Posterior vena cava (tissue), 2 donors: ENCODE results near the gene RASGEF1B. TPM values are rescaled to one million over a fixed set of nuclear protein-coding genes. Genes with fewer than 3 reads are reported as not detected.
"Not testable (repeated sequence)": the region's sequence is repeated elsewhere in the genome, so short reads cannot be mapped to it uniquely, and the experiment has no call there.

Source experiments
- DNase-seq: peaks from one replicate; pipeline ENCODE4 v3.0.0-alpha.2; 2020; ENCODE audit warnings: low spot score
- intact Hi-C, 2 donors: fragments of 100-400 bp; cut with DNase I; formaldehyde crosslinking; loops; one replicate each; pipeline versions ENCODE4 v1.14.1 to v1.14.2; 2022 to 2023
- total RNA-seq, 2 donors: library from RNA; stranded (reverse); fragmentation: NEBNext Ultra II Directional; extraction: Animal tissue kit (Norgen Biotek cat#: 25700); gene quantifications; one replicate each; pipeline ENCODE4 v1.2.1, GENCODE V29; 2021
- donor health status: DM: yes; HTN: yes; CAD: no.
- donor health status: DM: yes; HTN: yes; CAD: no.

Gene RASGEF1B
- total RNA-seq, 2 donors from 2014 or later: 7.5 to 12.9 TPM

DNA sequence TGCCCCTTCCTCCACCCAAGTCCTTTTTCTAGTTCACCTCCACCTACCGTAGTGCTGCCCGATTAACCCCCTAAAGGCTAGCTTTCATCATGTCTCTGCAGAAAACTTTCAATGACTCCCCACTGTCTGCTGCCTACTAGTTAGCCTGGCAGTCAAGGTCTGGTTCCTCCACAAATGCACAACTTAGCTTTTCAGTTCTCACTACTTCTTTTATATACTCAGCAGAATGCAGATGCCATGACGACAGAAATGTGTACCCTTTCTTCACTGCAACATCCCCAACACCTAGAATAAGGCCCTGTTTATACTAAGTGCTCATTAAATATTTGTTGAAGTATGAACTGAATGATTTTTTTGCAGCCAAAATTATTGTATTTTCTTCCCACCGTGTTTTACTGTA lies 30.9 kb upstream of the RASGEF1B start:
- no peak for DNase-seq
- intact Hi-C loops: no loop called here

DNA sequence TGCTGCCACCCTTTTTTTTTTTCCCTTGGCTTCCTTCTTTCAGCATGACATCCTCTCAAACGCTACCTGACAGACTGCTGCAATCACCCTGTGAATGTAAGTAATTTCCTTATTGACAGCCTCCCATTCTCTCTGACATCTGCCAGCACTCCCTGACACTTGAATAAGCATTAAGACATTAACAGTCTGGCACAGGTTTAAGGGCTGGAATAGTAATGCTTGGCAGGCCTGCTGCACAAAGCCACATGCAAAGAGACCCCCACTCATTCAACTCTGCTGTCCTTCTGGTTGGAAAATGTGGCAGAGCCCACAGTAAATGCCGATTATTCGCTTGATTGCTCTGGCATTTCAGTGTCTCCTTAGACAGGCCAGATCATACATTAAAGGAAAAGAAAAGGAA lies 28.1 kb upstream of the RASGEF1B start:
- intact Hi-C loops: no loop called here
- no peak for DNase-seq

- no peak for DNase-seq
- intact Hi-C loops: no loop called here
These were observed 26.9 kb upstream of the RASGEF1B start for GRCh38 chr4:81498551-81499099.

DNA sequence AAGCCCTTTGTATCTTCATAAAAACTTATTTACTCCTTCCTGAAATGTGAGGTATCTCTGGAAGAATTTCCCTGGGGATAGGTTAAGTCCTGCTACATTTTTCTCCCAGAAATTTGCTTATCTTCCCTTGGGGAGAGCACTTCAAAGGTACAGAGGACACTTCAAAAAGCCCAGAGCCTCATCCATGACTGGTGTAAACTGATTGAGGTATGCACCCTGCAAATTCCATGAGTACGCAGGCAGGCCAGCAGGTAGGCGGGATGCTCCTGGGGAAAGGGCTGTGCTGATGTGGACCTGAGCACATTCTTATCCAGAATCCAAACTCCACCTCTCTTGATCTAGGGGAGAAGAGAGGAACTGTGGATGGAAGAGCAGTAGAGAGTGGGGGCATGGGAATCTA lies 26.3 kb upstream of the RASGEF1B start:
- DNase-seq: no peak

GRCh38 chr4:81495345-81495744 lies 23.6 kb upstream of the RASGEF1B start:
- intact Hi-C loops: no loop called here
- DNase-seq: no peak

More for the DNA sequence above, 26.3 kb upstream of the RASGEF1B start:
- intact Hi-C loops: no loop called here

GRCh38 chr4:81494031-81494431 lies 22.3 kb upstream of the RASGEF1B start:
- no peak for DNase-seq
- intact Hi-C loops: no loop called here

DNA sequence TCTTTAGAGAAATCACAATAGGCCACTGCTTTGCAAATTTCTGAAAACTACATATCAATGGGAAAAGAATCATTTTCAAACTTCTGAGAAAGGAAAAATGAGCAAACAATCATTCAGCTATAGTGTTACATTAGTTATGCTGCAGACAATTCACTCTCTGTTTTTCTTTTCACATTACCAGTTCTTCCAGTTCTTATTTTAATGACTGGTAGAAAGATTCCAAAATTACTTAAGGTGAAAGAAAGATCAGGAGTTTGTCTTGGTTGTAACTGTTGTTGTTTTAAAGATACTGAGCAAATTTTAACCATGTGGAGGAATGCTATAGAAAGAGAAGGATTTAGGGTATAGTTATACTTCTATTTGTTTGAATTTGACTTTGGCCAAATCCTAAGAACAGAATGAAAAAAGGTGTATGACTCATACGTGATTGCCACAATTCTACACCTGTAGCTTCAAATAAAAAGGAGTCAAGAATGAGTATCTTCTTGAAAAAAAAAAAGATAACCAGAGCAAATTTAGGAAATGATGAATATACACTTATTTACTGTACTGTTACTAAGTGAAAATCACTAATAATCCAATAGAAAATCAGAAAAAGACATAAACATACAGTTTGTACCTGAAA lies 21.0 kb upstream of the RASGEF1B start:
- intact Hi-C loops: no loop called here
- DNase-seq: no peak

DNA sequence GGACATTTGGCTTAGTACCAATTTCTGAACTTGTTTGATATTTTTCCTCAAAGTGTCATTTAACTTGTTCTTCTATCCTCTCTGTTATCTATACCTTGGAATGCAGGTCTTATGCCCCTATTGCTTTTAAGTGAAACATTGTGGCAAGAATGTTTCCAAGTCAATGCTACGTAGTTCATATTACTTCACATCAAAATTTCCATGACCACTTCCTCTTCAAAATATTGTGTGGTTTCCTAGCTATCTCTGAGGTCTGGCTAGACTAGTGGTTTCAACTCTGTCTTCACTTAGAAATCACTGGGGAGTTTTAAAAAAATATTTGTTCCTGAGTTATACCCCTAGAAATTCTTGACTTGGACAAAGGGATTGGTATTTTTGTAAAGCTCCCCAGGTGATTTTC lies 20.2 kb upstream of the RASGEF1B start:
- intact Hi-C loops: no loop called here
- DNase-seq: no peak

DNA sequence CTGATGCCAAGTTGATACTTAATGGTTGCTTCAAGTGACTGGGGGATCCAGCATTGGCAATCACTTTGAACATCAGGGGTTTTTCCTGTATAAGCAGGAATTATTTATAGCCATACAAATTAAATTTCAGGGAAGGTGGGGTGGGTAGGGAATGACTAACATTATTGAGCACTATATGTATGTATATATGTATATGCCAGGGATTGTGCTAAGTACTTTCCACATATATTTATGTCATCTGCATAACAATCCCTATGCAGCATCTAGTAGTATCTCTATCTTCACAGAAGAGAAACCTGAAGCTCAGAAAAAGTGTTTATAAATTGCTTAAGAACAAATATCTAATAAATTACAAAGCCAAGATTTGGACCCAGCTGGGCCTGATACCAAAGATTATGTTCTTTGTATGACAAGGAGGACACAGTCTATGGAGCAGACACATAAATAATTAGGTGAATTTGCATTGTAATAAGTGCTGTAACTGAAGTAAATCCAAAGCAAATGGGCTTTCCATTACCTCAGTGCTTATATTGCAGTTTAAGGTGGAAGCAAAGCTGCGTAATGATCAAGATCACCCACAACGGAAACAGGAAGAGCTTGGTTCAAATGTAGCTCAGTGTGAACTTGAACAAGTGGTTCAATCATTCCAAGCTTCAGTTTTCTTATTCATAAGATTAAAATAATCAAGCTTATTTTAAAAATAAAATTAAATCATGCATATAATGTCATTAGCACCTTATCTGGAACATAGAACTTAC lies 18.9 kb upstream of the RASGEF1B start:
- intact Hi-C loops: no loop called here
- no peak for DNase-seq

GRCh38 chr4:81486502-81486901 lies 14.8 kb upstream of the RASGEF1B start:
- DNase-seq: no peak
- intact Hi-C loops: no loop called here

- intact Hi-C loops: no loop called here
- no peak for DNase-seq
These were observed 13.7 kb upstream of the RASGEF1B start for GRCh38 chr4:81485310-81485980.

DNA sequence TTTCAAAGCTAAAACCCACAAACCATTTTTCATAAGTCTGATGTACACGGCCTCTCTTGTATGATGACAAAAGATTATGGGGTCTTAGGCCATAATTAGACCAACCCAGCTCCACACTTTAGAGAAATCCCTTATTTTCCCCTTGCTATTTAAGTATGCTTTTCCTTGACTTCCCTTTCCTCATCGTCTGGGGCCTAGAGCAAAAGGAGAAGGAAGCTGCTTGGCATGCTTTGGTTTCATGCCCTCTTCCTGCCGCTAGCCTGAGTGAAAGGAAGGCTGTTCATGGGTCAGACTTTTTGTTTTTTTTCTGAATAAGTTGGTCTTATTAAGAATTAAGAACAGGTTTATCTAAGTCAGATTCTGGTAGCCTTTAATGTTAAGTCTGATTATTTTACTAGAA lies 10.6 kb upstream of the RASGEF1B start:
- intact Hi-C loops: no loop called here
- DNase-seq: no peak

DNA sequence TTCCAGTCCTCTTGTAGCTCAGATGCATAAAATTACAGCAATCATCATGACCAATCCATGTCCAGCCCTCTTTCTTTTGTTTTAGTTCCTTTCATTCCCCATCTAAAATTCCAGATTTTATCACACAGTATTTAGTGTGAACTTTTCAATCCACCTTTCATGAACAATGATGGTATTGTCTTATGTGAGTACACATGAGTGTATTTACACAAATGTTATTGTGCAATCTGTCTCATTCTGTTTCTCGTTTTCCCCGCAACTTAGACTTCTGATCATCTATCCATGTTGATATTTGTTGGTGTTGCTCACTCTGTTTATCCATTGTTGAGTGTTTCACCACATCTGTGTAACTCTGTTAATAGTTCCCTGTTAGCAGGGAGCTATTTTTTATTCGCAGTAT lies 9.4 kb upstream of the RASGEF1B start:
- intact Hi-C loops: no loop called here
- DNase-seq: no peak

- DNase-seq, intact Hi-C loops: not testable (repeated sequence)
These were observed 7.9 kb upstream of the RASGEF1B start for GRCh38 chr4:81479573-81479972.

GRCh38 chr4:81473331-81474265 lies 1.9 kb upstream of the RASGEF1B start:
- DNase-seq, intact Hi-C loops: not testable (repeated sequence)

DNA sequence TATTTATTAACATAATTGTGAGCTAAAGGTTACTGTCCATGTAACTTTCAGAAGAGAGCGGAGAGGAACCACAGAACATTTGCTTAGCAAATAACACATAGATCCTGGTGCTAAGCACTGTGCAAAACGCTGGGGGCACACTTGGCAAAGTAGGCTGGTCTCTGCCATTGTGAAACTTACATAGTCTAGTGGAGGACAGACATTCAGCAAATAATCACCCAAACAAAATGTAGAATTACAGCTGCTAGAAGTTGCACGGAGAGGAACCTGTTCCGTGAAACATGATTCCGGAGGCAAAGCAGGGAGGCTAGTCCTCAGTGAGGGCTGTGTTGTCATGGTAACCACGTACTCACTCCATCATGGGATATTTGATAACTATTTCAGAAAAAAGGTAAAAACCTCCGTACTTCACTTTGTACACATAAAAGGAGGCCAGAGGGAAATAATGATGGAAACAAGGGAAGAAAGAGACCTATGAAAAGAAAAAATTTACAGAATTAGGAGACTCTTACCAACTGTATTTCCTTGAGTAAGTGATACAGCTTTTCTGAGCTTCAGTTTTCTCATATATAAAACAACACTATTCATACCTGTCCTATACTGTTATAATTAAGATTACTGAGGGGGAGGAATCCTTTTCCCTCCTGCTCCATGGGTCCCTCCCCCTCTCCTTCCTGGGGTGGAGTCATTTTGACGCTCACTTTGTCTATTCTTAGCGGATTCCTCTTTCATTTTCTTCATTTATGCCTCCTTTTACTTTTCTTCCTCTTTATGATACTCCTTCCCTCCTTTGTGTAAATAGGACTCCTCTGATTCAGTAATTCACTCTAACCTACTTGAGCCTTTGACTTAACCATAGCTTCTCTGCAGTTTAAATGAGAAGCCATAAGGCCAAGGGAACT lies 825 bp upstream of the RASGEF1B start:
- DNase-seq: no peak
- intact Hi-C loops: no loop called here

GRCh38 chr4:81471298-81471587 lies 464 bp downstream of the RASGEF1B start:
- intact Hi-C loops: no loop called here
- no peak for DNase-seq

GRCh38 chr4:81470456-81471297 lies 1.0 kb downstream of the RASGEF1B start:
- intact Hi-C loops: no loop called here
- DNase-seq: peak; percentile 83
